ENCODE data around the gene COL11A2. TPM values are rescaled to one million over a fixed set of nuclear protein-coding genes. Genes with fewer than 3 reads are reported as not detected.
A peak's percentile ranks its signal among the peaks of the same experiment; 100 is the strongest.

The COL11A2 gene
- total RNA-seq, 1 donor from 2014 or later = 0.25 TPM

- H3K4me1 ChIP-seq = no peaks in the 10 kb centered on the region
- no peak for DNase-seq (ENCODE audit: extremely low spot score in 2 of 2)
- H3K9me3 ChIP-seq = no peaks in the 10 kb centered on the region
- H3K4me3 ChIP-seq = no peak overlapping the region
- H3K27ac ChIP-seq = no peak overlapping the region
- TF ChIP-seq, protein P1, sequence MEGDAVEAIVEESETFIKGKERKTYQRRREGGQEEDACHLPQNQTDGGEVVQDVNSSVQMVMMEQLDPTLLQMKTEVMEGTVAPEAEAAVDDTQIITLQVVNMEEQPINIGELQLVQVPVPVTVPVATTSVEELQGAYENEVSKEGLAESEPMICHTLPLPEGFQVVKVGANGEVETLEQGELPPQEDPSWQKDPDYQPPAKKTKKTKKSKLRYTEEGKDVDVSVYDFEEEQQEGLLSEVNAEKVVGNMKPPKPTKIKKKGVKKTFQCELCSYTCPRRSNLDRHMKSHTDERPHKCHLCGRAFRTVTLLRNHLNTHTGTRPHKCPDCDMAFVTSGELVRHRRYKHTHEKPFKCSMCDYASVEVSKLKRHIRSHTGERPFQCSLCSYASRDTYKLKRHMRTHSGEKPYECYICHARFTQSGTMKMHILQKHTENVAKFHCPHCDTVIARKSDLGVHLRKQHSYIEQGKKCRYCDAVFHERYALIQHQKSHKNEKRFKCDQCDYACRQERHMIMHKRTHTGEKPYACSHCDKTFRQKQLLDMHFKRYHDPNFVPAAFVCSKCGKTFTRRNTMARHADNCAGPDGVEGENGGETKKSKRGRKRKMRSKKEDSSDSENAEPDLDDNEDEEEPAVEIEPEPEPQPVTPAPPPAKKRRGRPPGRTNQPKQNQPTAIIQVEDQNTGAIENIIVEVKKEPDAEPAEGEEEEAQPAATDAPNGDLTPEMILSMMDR (IDR thresholded peaks at IDR 0.05) = no peak
- TF ChIP-seq POLR2A (IDR thresholded peaks at IDR 0.05) (no peak), POLR2AphosphoS5 (IDR thresholded peaks at IDR 0.05; ENCODE audit: insufficient read depth in 1 of 2, low read depth in 1 of 2) (no peak)
- H3K27me3 ChIP-seq = no peaks in the 10 kb centered on the region
- intact Hi-C loops (cut with DNase I) = no loop called here
- H3K36me3 ChIP-seq = no peaks in the 10 kb centered on the region
These were observed 16.7 kb downstream of the COL11A2 start for GRCh38 chr6:33175436-33176069.

GRCh38 chr6:33174784-33175183 lies 17.5 kb downstream of the COL11A2 start:
- Histone ChIP-seq H3K4me3 (no peak overlapping the region), H3K36me3 (no peaks in the 10 kb centered on the region), H3K27me3 (no peaks in the 10 kb centered on the region), H3K4me1 (no peaks in the 10 kb centered on the region), H3K27ac (no peak overlapping the region), H3K9me3 (no peaks in the 10 kb centered on the region)
- no peak for DNase-seq (ENCODE audit: extremely low spot score in 2 of 2)
- TF ChIP-seq, protein P1 (IDR thresholded peaks at IDR 0.05) = no peak
- TF ChIP-seq POLR2A (IDR thresholded peaks at IDR 0.05) (no peak), POLR2AphosphoS5 (IDR thresholded peaks at IDR 0.05; ENCODE audit: insufficient read depth in 1 of 2, low read depth in 1 of 2) (no peak)
- intact Hi-C loops (cut with DNase I) = no loop called here

DNA sequence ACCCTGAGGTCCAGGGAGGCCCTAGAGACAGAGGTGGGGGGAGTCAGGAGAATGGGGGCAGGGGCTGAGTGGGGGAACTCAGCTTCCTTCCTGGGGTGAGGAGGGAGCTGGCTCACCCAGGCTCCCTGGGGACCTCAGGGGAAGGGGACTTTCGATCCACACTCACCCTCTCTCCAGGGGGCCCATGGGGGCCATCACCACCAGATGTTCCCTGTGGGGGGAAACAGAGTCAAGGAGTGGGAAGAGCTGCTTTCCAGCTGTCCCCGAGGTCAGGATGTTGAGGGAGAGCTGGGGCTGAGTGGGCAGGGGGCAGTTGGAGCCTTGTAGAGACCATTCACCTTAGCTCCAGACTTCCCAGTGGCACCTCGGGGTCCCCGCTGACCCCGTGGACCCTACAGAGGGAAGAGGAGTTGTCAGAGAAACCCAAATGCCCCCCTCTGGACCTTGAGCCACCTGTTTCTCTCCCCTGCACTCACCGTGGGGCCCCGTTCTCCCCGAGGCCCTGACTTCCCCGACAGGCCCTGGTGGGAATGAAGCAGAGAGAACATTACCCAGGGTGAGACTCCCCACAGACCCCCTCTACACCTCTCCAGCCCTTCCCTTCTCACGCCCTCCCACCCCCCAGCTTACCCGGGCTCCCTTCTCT lies 18.6 kb downstream of the COL11A2 start:
- DNase-seq (ENCODE audit: extremely low spot score in 2 of 2) = no peak
- H3K9me3 ChIP-seq = no peaks in the 10 kb centered on the region
- intact Hi-C loops (cut with DNase I) = no loop called here
- no peak overlapping the region for H3K27ac ChIP-seq
- no peaks in the 10 kb centered on the region for H3K36me3 ChIP-seq
- no peak overlapping the region for H3K4me3 ChIP-seq
- TF ChIP-seq, protein P1 (IDR thresholded peaks at IDR 0.05) = no peak
- TF ChIP-seq POLR2AphosphoS5 (IDR thresholded peaks at IDR 0.05; ENCODE audit: insufficient read depth in 1 of 2, low read depth in 1 of 2) = no peak
- no peak for TF ChIP-seq POLR2A (IDR thresholded peaks at IDR 0.05)
- H3K27me3 ChIP-seq = no peaks in the 10 kb centered on the region
- no peaks in the 10 kb centered on the region for H3K4me1 ChIP-seq

- Histone ChIP-seq H3K4me3 (no peak overlapping the region), H3K4me1 (no peaks in the 10 kb centered on the region), H3K9me3 (no peaks in the 10 kb centered on the region), H3K36me3 (no peaks in the 10 kb centered on the region), H3K27me3 (no peaks in the 10 kb centered on the region), H3K27ac (no peak overlapping the region)
- intact Hi-C loops (cut with DNase I) = no loop called here
- no peak for DNase-seq (ENCODE audit: extremely low spot score in 2 of 2)
- no peak for TF ChIP-seq POLR2A (IDR thresholded peaks at IDR 0.05)
- TF ChIP-seq, protein P1 (IDR thresholded peaks at IDR 0.05) = peak in 1 of 3 experiments; percentile 23
These were observed 19.4 kb downstream of the COL11A2 start for GRCh38 chr6:33172688-33173534.

Measured in vagina (tissue), 2 donors.